Upper lobe of left lung (tissue), 4 donors: ENCODE measurements around the gene C3orf20.

Experiments
- EP300 ChIP-seq, 4 donors: sonication (generic); formaldehyde crosslinking; IDR thresholded peaks; one replicate each; pipeline ENCODE4 v1.5.1; 2017; ENCODE audit warnings: antibody characterized with exemption in 4 of 4, control low read depth in 2 of 4
- POLR2A ChIP-seq, 4 donors: fragments of 450-650 bp; IDR thresholded peaks; one replicate each; pipeline ENCODE4 v1.5.1; 2016 to 2017; ENCODE audit warnings: antibody characterized with exemption in 4 of 4, mild to moderate bottlenecking in 2 of 4
- TF ChIP-seq, protein P1 (sequence below), 6 experiments: fragments of 450-650 bp in 4 of 6; fragments of 200-600 bp in 2 of 6; sonication (generic) in 2 of 6; IDR thresholded peaks; one replicate each; pipeline ENCODE4 v1.5.1; 2016 to 2019; ENCODE audit warnings: antibody characterized with exemption in 6 of 6

DNA sequence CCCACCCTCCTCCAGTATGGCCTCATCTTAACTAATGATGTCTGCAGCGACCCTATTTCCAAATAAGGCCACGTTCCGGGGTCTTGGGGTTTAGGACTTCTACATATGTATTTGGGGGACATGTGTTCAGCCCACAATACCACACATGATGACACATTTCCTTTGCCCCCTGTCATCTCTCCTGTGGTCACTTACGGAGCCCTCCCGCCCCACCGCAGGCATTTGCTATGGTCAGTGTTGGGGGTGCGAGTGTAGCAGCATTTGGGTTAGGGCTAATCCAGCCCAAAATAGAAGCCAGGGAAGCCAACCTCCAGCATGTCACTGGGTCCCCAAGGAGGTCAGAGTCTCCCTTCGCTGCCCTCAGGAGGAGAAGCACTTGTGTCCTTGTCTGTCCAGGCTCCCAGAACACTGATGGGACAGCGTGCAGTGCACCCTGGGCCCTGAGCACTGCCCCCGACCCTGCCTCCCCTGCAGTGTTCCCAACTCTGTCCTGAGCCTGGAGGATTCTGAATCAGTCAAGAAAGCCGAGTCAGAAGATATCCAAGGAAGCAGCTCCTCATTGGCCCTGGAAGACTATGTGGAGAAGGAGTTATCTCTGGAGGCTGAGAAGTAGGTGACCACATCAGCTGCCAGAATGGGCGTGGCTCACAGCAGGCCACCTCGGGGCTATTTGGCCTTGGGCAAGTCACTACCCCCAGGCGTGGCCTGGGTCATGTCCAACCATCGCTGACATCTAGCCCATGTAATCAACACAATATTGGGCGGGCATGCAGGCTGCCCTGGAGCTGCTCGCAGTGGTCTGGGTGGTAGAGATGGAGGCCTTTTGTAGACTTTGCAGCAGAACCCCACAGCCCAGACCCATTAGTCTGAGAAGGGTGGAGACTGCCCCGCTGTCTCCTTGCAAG, 96.9 kb downstream of the C3orf20 start:
- TF ChIP-seq, protein P1, sequence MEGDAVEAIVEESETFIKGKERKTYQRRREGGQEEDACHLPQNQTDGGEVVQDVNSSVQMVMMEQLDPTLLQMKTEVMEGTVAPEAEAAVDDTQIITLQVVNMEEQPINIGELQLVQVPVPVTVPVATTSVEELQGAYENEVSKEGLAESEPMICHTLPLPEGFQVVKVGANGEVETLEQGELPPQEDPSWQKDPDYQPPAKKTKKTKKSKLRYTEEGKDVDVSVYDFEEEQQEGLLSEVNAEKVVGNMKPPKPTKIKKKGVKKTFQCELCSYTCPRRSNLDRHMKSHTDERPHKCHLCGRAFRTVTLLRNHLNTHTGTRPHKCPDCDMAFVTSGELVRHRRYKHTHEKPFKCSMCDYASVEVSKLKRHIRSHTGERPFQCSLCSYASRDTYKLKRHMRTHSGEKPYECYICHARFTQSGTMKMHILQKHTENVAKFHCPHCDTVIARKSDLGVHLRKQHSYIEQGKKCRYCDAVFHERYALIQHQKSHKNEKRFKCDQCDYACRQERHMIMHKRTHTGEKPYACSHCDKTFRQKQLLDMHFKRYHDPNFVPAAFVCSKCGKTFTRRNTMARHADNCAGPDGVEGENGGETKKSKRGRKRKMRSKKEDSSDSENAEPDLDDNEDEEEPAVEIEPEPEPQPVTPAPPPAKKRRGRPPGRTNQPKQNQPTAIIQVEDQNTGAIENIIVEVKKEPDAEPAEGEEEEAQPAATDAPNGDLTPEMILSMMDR (IDR thresholded peaks at IDR 0.05), result no peak
- no peak for TF ChIP-seq POLR2A (IDR thresholded peaks at IDR 0.05)
- no peak for TF ChIP-seq EP300 (IDR thresholded peaks at IDR 0.05)
